Mesodermal cell (in vitro differentiated cells): ENCODE results near the gene SLC1A3.

Experiments used
- H3K27ac ChIP-seq: 2 replicates; pipeline ENCODE4 v1.7.0; 2013; ENCODE audit warnings: mild to moderate bottlenecking, low read depth, low read length, moderate library complexity; ENCODE audit not compliant: severe bottlenecking
- H3K36me3 ChIP-seq: 2 replicates; pipeline ENCODE4 v1.7.1; 2013; ENCODE audit warnings: mild to moderate bottlenecking, low read length, moderate library complexity; ENCODE audit not compliant: control insufficient read depth, insufficient read depth
- H3K4me1 ChIP-seq: one replicate; pipeline ENCODE4 v1.7.1; 2013; ENCODE audit warnings: mild to moderate bottlenecking, low read length; ENCODE audit not compliant: insufficient read depth, control insufficient read depth, poor library complexity, severe bottlenecking
- H3K4me3 ChIP-seq: 2 replicates; pipeline ENCODE4 v1.7.0; 2013; ENCODE audit warnings: low read length, control low read depth, mild to moderate bottlenecking; ENCODE audit not compliant: insufficient read depth, poor library complexity, severe bottlenecking; ENCODE audit errors: extremely low read depth
- H3K9me3 ChIP-seq: 2 replicates; pipeline ENCODE4 v1.7.1; 2013; ENCODE audit warnings: mild to moderate bottlenecking, low read length, moderate library complexity; ENCODE audit not compliant: control insufficient read depth
- WGBS, 2 experiments: methylation state at CpG; one replicate each; pipeline ENCODE4 v1.1.5; 2013; ENCODE audit warnings: missing lambda C conversion rate in 2 of 2; ENCODE audit not compliant: insufficient coverage in 2 of 2; 5-methylcytosine and 5-hydroxymethylcytosine counted together

SLC1A3 gene

GRCh38 chr5:36667824-36668223, 61.4 kb downstream of the SLC1A3 start:
- WGBS, 2 experiments = no CpG with 5 or more reads among the region's 3 CpGs
- peaks cover 32% of the 10 kb centered on the region for H3K4me1 ChIP-seq
- no peak overlapping the region for H3K4me3 ChIP-seq
- H3K36me3 ChIP-seq = peaks cover 17% of the 10 kb centered on the region
- H3K27ac ChIP-seq = no peak overlapping the region
- no peaks in the 10 kb centered on the region for H3K9me3 ChIP-seq

GRCh38 chr5:36669015-36669651, 62.7 kb downstream of the SLC1A3 start:
- Histone ChIP-seq H3K27ac (no peak overlapping the region), H3K36me3 (peaks cover 23% of the 10 kb centered on the region), H3K4me1 (peaks cover 32% of the 10 kb centered on the region), H3K4me3 (no peak overlapping the region), H3K9me3 (no peaks in the 10 kb centered on the region)
- 92 to 98% methylated on average over 12 of the region's 13 CpGs for WGBS, 2 experiments

GRCh38 chr5:36670548-36670947, 64.1 kb downstream of the SLC1A3 start:
- Histone ChIP-seq H3K9me3 (no peaks in the 10 kb centered on the region), H3K36me3 (peaks cover 23% of the 10 kb centered on the region), H3K27ac (no peak overlapping the region), H3K4me3 (no peak overlapping the region), H3K4me1 (peaks cover 23% of the 10 kb centered on the region)
- WGBS, 2 experiments = 92% methylated on average over 2 of the region's 3 CpGs; no CpG with 5 or more reads in 1 of the 2 experiments

GRCh38 chr5:36675282-36675681, 68.9 kb downstream of the SLC1A3 start:
- no peak overlapping the region for H3K4me3 ChIP-seq
- WGBS, 2 experiments = 100% methylated on average over 2 to 3 of the region's 3 CpGs
- no peaks in the 10 kb centered on the region for H3K4me1 ChIP-seq
- H3K36me3 ChIP-seq = peaks cover 32% of the 10 kb centered on the region
- no peaks in the 10 kb centered on the region for H3K9me3 ChIP-seq
- no peak overlapping the region for H3K27ac ChIP-seq

GRCh38 chr5:36679221-36679989, 73.0 kb downstream of the SLC1A3 start:
- H3K36me3 ChIP-seq = peaks cover 19% of the 10 kb centered on the region
- no peak overlapping the region for H3K27ac ChIP-seq
- WGBS, 2 experiments = 77 to 98% methylated on average over 4 to 6 of the region's 8 CpGs
- peaks cover 3% of the 10 kb centered on the region for H3K4me1 ChIP-seq
- no peak overlapping the region for H3K4me3 ChIP-seq
- no peaks in the 10 kb centered on the region for H3K9me3 ChIP-seq

GRCh38 chr5:36680066-36680465, 73.7 kb downstream of the SLC1A3 start:
- 84 to 90% methylated on average over 4 to 5 of the region's 7 CpGs for WGBS, 2 experiments
- Histone ChIP-seq H3K4me3 (no peak overlapping the region), H3K36me3 (peaks cover 19% of the 10 kb centered on the region), H3K27ac (no peak overlapping the region), H3K9me3 (no peaks in the 10 kb centered on the region), H3K4me1 (peaks cover 3% of the 10 kb centered on the region)

- Histone ChIP-seq H3K36me3 (peaks cover 19% of the 10 kb centered on the region), H3K4me3 (no peak overlapping the region), H3K4me1 (peaks cover 3% of the 10 kb centered on the region), H3K27ac (no peak overlapping the region), H3K9me3 (no peaks in the 10 kb centered on the region)
- WGBS, 2 experiments = 67 to 71% methylated on average over 1 of the region's 1 CpG
Observed at GRCh38 chr5:36681711-36682110, 75.3 kb downstream of the SLC1A3 start.

GRCh38 chr5:36682499-36682898, 76.1 kb downstream of the SLC1A3 start:
- 80% methylated on average over 1 of the region's 2 CpGs; no CpG with 5 or more reads in 1 of the 2 experiments for WGBS, 2 experiments
- Histone ChIP-seq H3K36me3 (peaks cover 15% of the 10 kb centered on the region), H3K27ac (no peak overlapping the region), H3K9me3 (no peaks in the 10 kb centered on the region), H3K4me1 (peaks cover 3% of the 10 kb centered on the region), H3K4me3 (no peak overlapping the region)

GRCh38 chr5:36683821-36684434, 77.5 kb downstream of the SLC1A3 start:
- no peaks in the 10 kb centered on the region for H3K9me3 ChIP-seq
- no peak overlapping the region for H3K4me3 ChIP-seq
- 89 to 91% methylated on average over 9 of the region's 9 CpGs for WGBS, 2 experiments
- H3K4me1 ChIP-seq = peaks cover 3% of the 10 kb centered on the region
- no peak overlapping the region for H3K27ac ChIP-seq
- H3K36me3 ChIP-seq = peaks cover 15% of the 10 kb centered on the region

GRCh38 chr5:36685631-36686288, 79.4 kb downstream of the SLC1A3 start:
- H3K27ac ChIP-seq = no peak overlapping the region
- peaks cover 3% of the 10 kb centered on the region for H3K4me1 ChIP-seq
- peaks cover 5% of the 10 kb centered on the region for H3K36me3 ChIP-seq
- H3K9me3 ChIP-seq = no peaks in the 10 kb centered on the region
- no peak overlapping the region for H3K4me3 ChIP-seq
- WGBS, 2 experiments = 92 to 97% methylated on average over 9 to 11 of the region's 13 CpGs
